ENCODE results near the gene RPS29.

Gene RPS29

GRCh38 chr14:49598485-49599300 lies 12.5 kb upstream of the RPS29 start, which contains the start of gene LRR1:
TSS of gene LRR1 (plus strand) at chr14:49598940. CDS start at chr14:49599021, 81 bp downstream.
- peak; percentile 93 for DNase-seq (ENCODE audit: low read depth, low spot score)

- no peak for DNase-seq (ENCODE audit: low read depth, low spot score)
These were observed 12.0 kb upstream of the RPS29 start for GRCh38 chr14:49598189-49598484.

GRCh38 chr14:49594347-49595091 lies 8.3 kb upstream of the RPS29 start:
- DNase-seq (ENCODE audit: low read depth, low spot score), result peak; percentile 67

- peak; percentile 7 for DNase-seq (ENCODE audit: low read depth, low spot score)
These were observed 6.8 kb upstream of the RPS29 start for GRCh38 chr14:49593016-49593415.

GRCh38 chr14:49589387-49589786 lies 3.2 kb upstream of the RPS29 start:
- DNase-seq (ENCODE audit: low read depth, low spot score), result no peak

- peak; percentile 83 for DNase-seq (ENCODE audit: low read depth, low spot score)
These were observed 687 bp upstream of the RPS29 start for GRCh38 chr14:49586673-49587460.

GRCh38 chr14:49584981-49585640 lies 1.1 kb downstream of the RPS29 start:
- peak; percentile 22 for DNase-seq (ENCODE audit: low read depth, low spot score)

GRCh38 chr14:49584058-49584457 lies 2.1 kb downstream of the RPS29 start:
- no peak for DNase-seq (ENCODE audit: low read depth, low spot score)

- DNase-seq (ENCODE audit: low read depth, low spot score), result no peak
These were observed 2.6 kb downstream of the RPS29 start for GRCh38 chr14:49583629-49584028.

GRCh38 chr14:49582113-49582977 lies 3.8 kb downstream of the RPS29 start:
- no peak for DNase-seq (ENCODE audit: low read depth, low spot score)

- no peak for DNase-seq (ENCODE audit: low read depth, low spot score)
These were observed 4.7 kb downstream of the RPS29 start for GRCh38 chr14:49581209-49582112.

GRCh38 chr14:49579841-49580240 lies 6.3 kb downstream of the RPS29 start:
- DNase-seq (ENCODE audit: low read depth, low spot score), result no peak

GRCh38 chr14:49578141-49578540 lies 8.0 kb downstream of the RPS29 start:
- DNase-seq (ENCODE audit: low read depth, low spot score), result no peak

GRCh38 chr14:49574038-49574437 lies 12.1 kb downstream of the RPS29 start:
- DNase-seq (ENCODE audit: low read depth, low spot score), result no peak

- no peak for DNase-seq (ENCODE audit: low read depth, low spot score)
These were observed 16.9 kb downstream of the RPS29 start for GRCh38 chr14:49569281-49569680.

GRCh38 chr14:49566714-49567113 lies 19.5 kb downstream of the RPS29 start:
- no peak for DNase-seq (ENCODE audit: low read depth, low spot score)

GRCh38 chr14:49559979-49560768 lies 26.0 kb downstream of the RPS29 start:
- no peak for DNase-seq (ENCODE audit: low read depth, low spot score)

GRCh38 chr14:49553892-49554291 lies 32.3 kb downstream of the RPS29 start:
- DNase-seq (ENCODE audit: low read depth, low spot score), result no peak

- no peak for DNase-seq (ENCODE audit: low read depth, low spot score)
These were observed 33.1 kb downstream of the RPS29 start for GRCh38 chr14:49553106-49553505.

Data from astrocyte of the hippocampus (primary cell).